OCI-LY7 (cell line): Measurements from ENCODE around the gene NCAM1. TPM values are rescaled to one million over a fixed set of nuclear protein-coding genes. Genes with fewer than 3 reads are reported as not detected.

Experiments
- BruUV-seq: library from RNA; stranded (reverse); fragments of 400-500 nt; replicated peaks from 2 replicates; lab custom pipeline; 2021; lab: Mats Ljungman, UMichigan
- CTCF ChIA-PET: fragments of 300-600 bp; sonication (Branson Sonifier 250); formaldehyde crosslinking; loops from one replicate; lab custom pipeline; 2022; ENCODE audit warnings: antibody characterized with exemption; ENCODE audit not compliant: unreplicated experiment; lab: Charles Lee
- POLR2A ChIA-PET: fragments of 300-600 bp; sonication (Branson Sonifier 250); formaldehyde crosslinking; loops from one replicate; lab custom pipeline; 2022; ENCODE audit warnings: antibody characterized with exemption; lab: Charles Lee
- DNase-seq: peaks from one replicate; pipeline ENCODE4 v3.0.0-alpha.2; 2015; ENCODE audit warnings: low spot score
- H2AFZ ChIP-seq: fragments of 200-600 bp; sonication (generic), shearing (Covaris generic); 2 replicates; pipeline ENCODE4 v1.6.1; 2014; ENCODE audit warnings: mild to moderate bottlenecking, antibody characterized with exemption, low read length, moderate library complexity
- H3K27ac ChIP-seq: fragments of 200-600 bp; sonication (generic); 2 replicates; pipeline ENCODE4 v1.5.1; 2014; ENCODE audit warnings: mixed run types, low read depth, mild to moderate bottlenecking, moderate library complexity, low read length, inconsistent platforms; ENCODE audit not compliant: poor library complexity, severe bottlenecking
- H3K36me3 ChIP-seq: fragments of 200-600 bp; sonication (generic); 2 replicates; pipeline ENCODE4 v1.6.1; 2014; ENCODE audit warnings: mild to moderate bottlenecking, antibody characterized with exemption, low read length, moderate library complexity, mixed read lengths; ENCODE audit not compliant: insufficient read depth
- H3K4me1 ChIP-seq: fragments of 200-600 bp; sonication (generic); 2 replicates; pipeline ENCODE4 v1.5.1; 2014; ENCODE audit warnings: mild to moderate bottlenecking, low read length; ENCODE audit not compliant: insufficient read depth, poor library complexity, severe bottlenecking
- H3K4me2 ChIP-seq: fragments of 200-600 bp; sonication (generic); 2 replicates; pipeline ENCODE4 v1.6.1; 2014; ENCODE audit warnings: mild to moderate bottlenecking, low read length
- H3K4me3 ChIP-seq: fragments of 200-600 bp; sonication (generic); 2 replicates; pipeline ENCODE4 v1.5.1; 2014; ENCODE audit warnings: mild to moderate bottlenecking, low read depth, low read length; ENCODE audit not compliant: poor library complexity, severe bottlenecking
- H3K79me2 ChIP-seq: fragments of 200-600 bp; sonication (generic); 2 replicates; pipeline ENCODE4 v1.6.1; 2016; ENCODE audit warnings: low read depth, mild to moderate bottlenecking, low read length, moderate library complexity, mixed read lengths; ENCODE audit not compliant: insufficient read depth
- H3K9me2 ChIP-seq: fragments of 200-600 bp; sonication (generic); 2 replicates; pipeline ENCODE4 v1.6.1; 2016; ENCODE audit warnings: mild to moderate bottlenecking, low read length, mixed read lengths; ENCODE audit not compliant: insufficient read depth
- H3K9me3 ChIP-seq: fragments of 200-600 bp; sonication (generic); 2 replicates; pipeline ENCODE4 v1.6.1; 2014; ENCODE audit warnings: mild to moderate bottlenecking, mixed run types, low read length, mixed read lengths
- H4K20me1 ChIP-seq: fragments of 200-600 bp; sonication (generic); 2 replicates; pipeline ENCODE4 v1.6.1; 2014; ENCODE audit warnings: mild to moderate bottlenecking, antibody characterized with exemption, low read length, moderate library complexity, mixed read lengths; ENCODE audit not compliant: insufficient read depth
- CTCF ChIP-seq: fragments of 200-600 bp; sonication (generic); conservative IDR thresholded peaks from 2 replicates; pipeline ENCODE4 v1.5.1; 2014; ENCODE audit warnings: mild to moderate bottlenecking, antibody characterized with exemption, low read length, moderate library complexity, mixed read lengths
- EZH2phosphoT487 ChIP-seq: fragments of 200-600 bp; sonication (generic); IDR thresholded peaks from 2 replicates; pipeline ENCODE4 v1.6.1; 2018; ENCODE audit warnings: low read depth, borderline replicate concordance, mild to moderate bottlenecking, mixed run types, antibody characterized with exemption, low read length, moderate library complexity, mixed read lengths
- intact Hi-C: fragments of 100-400 bp; cut with micrococcal nuclease; formaldehyde crosslinking; loops from one replicate; pipeline ENCODE4 v1.10.0; 2022; ENCODE audit not compliant: unreplicated experiment
- total RNA-seq, 2 experiments: library from RNA; depleted of rRNA in 1 of 2; stranded (reverse); fragments of >200 nt in 1 of 2; shearing (Covaris generic) in 1 of 2; gene quantifications; 2 replicates each; pipeline ENCODE4 v1.2.3, GENCODE V29; 2014 to 2022

Gene NCAM1
- total RNA-seq, 2 experiments from 2014 or later, result not detected

GRCh38 chr11:113273720-113274119 lies 312.5 kb downstream of the NCAM1 start:
- intact Hi-C loops, result no loop called here
- TF ChIP-seq EZH2phosphoT487, result no peak
- TF ChIP-seq CTCF, result no peak

GRCh38 chr11:113274713-113275582 lies 313.7 kb downstream of the NCAM1 start:
- Histone ChIP-seq H3K4me1 (no peaks in the 10 kb centered on the region), H3K36me3 (no peaks in the 10 kb centered on the region)

More at GRCh38 chr11:113273720-113274119, 312.5 kb downstream of the NCAM1 start:
- H4K20me1 ChIP-seq, result no peaks in the 10 kb centered on the region
- H3K79me2 ChIP-seq, result no peaks in the 10 kb centered on the region
- H3K9me2 ChIP-seq, result no peaks in the 10 kb centered on the region
- H2AFZ ChIP-seq, result no peak overlapping the region
- no peak overlapping the region for H3K27ac ChIP-seq
- no peaks in the 10 kb centered on the region for H3K9me3 ChIP-seq
- DNase-seq, result no peak
- no peak overlapping the region for H3K4me3 ChIP-seq
- ChIA-PET CTCF (no interaction called here), POLR2A (no interaction called here)
- H3K4me1 ChIP-seq, result no peaks in the 10 kb centered on the region
- BruUV-seq, result no TSS peak
- H3K36me3 ChIP-seq, result no peaks in the 10 kb centered on the region
- H3K4me2 ChIP-seq, result no peak overlapping the region

More at GRCh38 chr11:113274713-113275582, 313.7 kb downstream of the NCAM1 start:
- ChIA-PET POLR2A (no interaction called here), CTCF (no interaction called here)
- Histone ChIP-seq H3K4me3 (no peak overlapping the region), H4K20me1 (no peaks in the 10 kb centered on the region), H3K27ac (no peak overlapping the region), H3K9me3 (no peaks in the 10 kb centered on the region), H3K9me2 (no peaks in the 10 kb centered on the region), H3K4me2 (no peak overlapping the region), H2AFZ (no peak overlapping the region), H3K79me2 (no peaks in the 10 kb centered on the region)
- no peak for TF ChIP-seq CTCF
- no peak for TF ChIP-seq EZH2phosphoT487
- no peak for DNase-seq
- BruUV-seq, result no TSS peak
- intact Hi-C loops, result no loop called here
